Erythroblast (primary cell): ENCODE measurements around the gene ANG.
"Not testable (repeated sequence)": the region's sequence is repeated elsewhere in the genome, so short reads cannot be mapped to it uniquely, and the experiment has no call there.

ENCODE experiments used
- DNase-seq, 2 experiments: peaks; one replicate each; lab custom pipeline; 2025; lab: John Stamatoyannopoulos, UW
- GATA1 ChIP-seq: IDR thresholded peaks from 2 replicates; pipeline ENCODE4 v1.6.1; 2011; ENCODE audit warnings: low read depth, mild to moderate bottlenecking, control low read depth, low read length, moderate library complexity
- POLR2A ChIP-seq: IDR thresholded peaks from 2 replicates; pipeline ENCODE4 v1.6.1; 2011; ENCODE audit warnings: mild to moderate bottlenecking, low read length

ANG gene

GRCh38 chr14:20730891-20731290 is 42.3 kb downstream of the ANG start:
- TF ChIP-seq POLR2A (no peak), GATA1 (no peak)

GRCh38 chr14:20732477-20732876 is 43.9 kb downstream of the ANG start:
- TF ChIP-seq POLR2A, result no peak
- TF ChIP-seq GATA1, result no peak

More at GRCh38 chr14:20730891-20731290, 42.3 kb downstream of the ANG start:
- DNase-seq, result no peak

GRCh38 chr14:20732979-20733635 is 44.5 kb downstream of the ANG start:
- TF ChIP-seq GATA1 (no peak), POLR2A (no peak)
- DNase-seq, result no peak

More at GRCh38 chr14:20732477-20732876, 43.9 kb downstream of the ANG start:
- DNase-seq, result no peak

GRCh38 chr14:20733684-20734429 is 45.3 kb downstream of the ANG start:
- DNase-seq, result no peak
- TF ChIP-seq POLR2A, result no peak
- no peak for TF ChIP-seq GATA1

GRCh38 chr14:20734430-20734806 is 45.9 kb downstream of the ANG start:
- TF ChIP-seq POLR2A, result no peak
- TF ChIP-seq GATA1, result no peak

GRCh38 chr14:20738292-20738691 is 49.7 kb downstream of the ANG start:
- DNase-seq, result not testable (repeated sequence)

More at GRCh38 chr14:20734430-20734806, 45.9 kb downstream of the ANG start:
- no peak for DNase-seq

GRCh38 chr14:20742132-20742531 is 53.6 kb downstream of the ANG start:
- no peak for DNase-seq
- TF ChIP-seq POLR2A (no peak), GATA1 (no peak)

GRCh38 chr14:20743556-20743955 is 55.0 kb downstream of the ANG start:
- DNase-seq, result no peak
- no peak for TF ChIP-seq GATA1
- no peak for TF ChIP-seq POLR2A
